AG04449 (cell line): ENCODE data around the gene SYCP2.

Source experiments
- CTCF ChIA-PET: fragments of 350-600 bp; formaldehyde crosslinking; extraction: SDS; loops from one replicate; lab custom pipeline; 2021; ENCODE audit warnings: antibody characterized with exemption; lab: Yijun Ruan, JAX
- POLR2A ChIA-PET: fragments of 400-600, 350-600 bp; formaldehyde crosslinking; extraction: SDS; loops from one replicate; lab custom pipeline; 2020; ENCODE audit warnings: antibody characterized with exemption, inconsistent platforms; lab: Yijun Ruan, JAX
- DNase-seq: peaks from one replicate; pipeline ENCODE4 v3.0.0-alpha.2; 2010; ENCODE audit warnings: low read depth, low spot score
- H3K4me3 ChIP-seq: 2 replicates; pipeline ENCODE4 v1.5.1; 2011; ENCODE audit warnings: low read depth, mild to moderate bottlenecking, control low read depth, low read length
- TF ChIP-seq, protein P1 (sequence below): IDR thresholded peaks from one replicate; pipeline ENCODE4 v1.5.1; 2011; ENCODE audit warnings: mild to moderate bottlenecking, moderate library complexity, low read length, control low read depth, inconsistent platforms; ENCODE audit not compliant: insufficient read depth; ENCODE audit errors: missing control alignments

SYCP2 gene

DNA sequence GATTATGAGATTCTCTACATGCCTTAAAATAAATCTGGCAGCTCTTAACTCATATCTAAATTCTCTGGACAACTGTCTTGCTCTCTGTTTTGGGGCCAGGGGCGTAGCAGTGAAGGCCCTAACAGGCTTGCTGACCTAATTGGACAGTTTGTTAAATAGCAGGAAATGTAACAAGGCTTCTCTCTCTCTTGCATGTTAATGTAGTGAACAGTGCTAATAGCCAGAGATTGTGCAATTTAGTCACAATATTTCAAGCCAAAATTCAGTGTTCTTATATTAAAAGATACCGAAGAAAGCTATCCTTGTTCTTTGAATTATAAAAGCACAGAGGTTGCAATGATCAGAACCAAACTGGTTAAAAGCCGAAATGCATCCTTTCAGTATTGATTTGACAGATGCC lies 3.7 kb upstream of the SYCP2 start:
- CTCF ChIA-PET, result interaction anchor here (1.0 to 6.2 kb wide), 4 partner anchors 9 to 1292 kb away, joined by 4 to 52 read pairs (median 18); no protein-coding TSS in a partner anchor
- TF ChIP-seq, protein P1, sequence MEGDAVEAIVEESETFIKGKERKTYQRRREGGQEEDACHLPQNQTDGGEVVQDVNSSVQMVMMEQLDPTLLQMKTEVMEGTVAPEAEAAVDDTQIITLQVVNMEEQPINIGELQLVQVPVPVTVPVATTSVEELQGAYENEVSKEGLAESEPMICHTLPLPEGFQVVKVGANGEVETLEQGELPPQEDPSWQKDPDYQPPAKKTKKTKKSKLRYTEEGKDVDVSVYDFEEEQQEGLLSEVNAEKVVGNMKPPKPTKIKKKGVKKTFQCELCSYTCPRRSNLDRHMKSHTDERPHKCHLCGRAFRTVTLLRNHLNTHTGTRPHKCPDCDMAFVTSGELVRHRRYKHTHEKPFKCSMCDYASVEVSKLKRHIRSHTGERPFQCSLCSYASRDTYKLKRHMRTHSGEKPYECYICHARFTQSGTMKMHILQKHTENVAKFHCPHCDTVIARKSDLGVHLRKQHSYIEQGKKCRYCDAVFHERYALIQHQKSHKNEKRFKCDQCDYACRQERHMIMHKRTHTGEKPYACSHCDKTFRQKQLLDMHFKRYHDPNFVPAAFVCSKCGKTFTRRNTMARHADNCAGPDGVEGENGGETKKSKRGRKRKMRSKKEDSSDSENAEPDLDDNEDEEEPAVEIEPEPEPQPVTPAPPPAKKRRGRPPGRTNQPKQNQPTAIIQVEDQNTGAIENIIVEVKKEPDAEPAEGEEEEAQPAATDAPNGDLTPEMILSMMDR, result no peak
- POLR2A ChIA-PET, result no interaction called here
- no peak for DNase-seq
- H3K4me3 ChIP-seq, result no peak overlapping the region

DNA sequence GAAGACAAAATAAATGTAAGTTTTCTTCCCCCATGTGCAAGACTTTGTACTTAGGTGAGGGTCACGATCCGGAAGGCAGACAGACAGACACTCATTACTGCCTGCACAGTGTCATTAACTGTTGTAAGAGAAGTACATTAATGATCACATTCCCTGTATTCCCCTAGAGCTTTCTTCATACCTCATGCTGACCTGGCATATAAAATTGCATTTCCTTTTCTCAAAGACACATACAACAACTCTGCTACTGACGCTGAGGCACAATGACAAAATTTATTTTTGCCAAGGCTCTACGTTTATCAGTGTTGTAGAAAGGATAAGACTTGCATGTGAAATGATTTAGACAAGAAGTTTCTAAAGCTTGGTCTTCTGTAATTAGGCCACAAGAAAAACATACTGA lies 3.0 kb upstream of the SYCP2 start:
- POLR2A ChIA-PET, result no interaction called here
- H3K4me3 ChIP-seq, result no peak overlapping the region
- DNase-seq, result no peak
- CTCF ChIA-PET, result interaction anchor here (0.8 to 6.2 kb wide), 6 partner anchors 9 to 1293 kb away, joined by 3 to 52 read pairs (median 5); no protein-coding TSS in a partner anchor
- TF ChIP-seq, protein P1, result no peak

DNA sequence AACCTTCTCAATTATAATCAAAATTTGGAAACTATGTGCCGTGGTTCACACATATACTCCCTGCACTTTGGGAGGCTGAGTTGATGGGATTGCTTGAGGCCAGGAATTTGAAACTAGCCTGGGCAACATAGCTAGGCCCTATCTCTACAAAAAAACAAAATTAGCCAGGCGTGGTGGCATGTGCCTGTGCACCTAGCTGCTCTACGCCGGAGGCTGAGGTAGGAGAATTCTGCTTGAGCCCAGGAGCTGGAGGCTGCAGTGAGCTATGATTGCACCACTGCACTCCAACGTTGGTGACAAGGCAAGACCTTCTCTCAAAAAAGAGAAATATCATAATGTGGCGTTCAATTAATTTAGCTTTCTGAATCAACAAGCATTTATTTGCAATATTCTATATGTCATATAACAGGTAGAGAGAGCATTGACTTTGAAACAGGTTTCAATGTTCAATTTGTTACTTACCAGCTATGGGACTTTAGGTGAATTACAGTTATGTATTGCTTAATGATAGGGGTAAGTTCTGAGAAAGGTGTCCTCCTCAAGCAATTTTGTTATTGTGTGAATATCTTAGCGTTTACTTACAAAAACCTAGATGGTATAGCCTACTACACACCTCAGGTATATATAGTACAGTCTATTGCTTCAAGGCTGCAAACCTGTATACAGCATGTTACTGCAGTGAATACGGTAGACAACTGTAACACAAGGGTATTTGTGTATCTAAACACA lies 2.2 kb upstream of the SYCP2 start:
- CTCF ChIA-PET, result interaction anchor here (0.8 to 6.2 kb wide), 7 partner anchors 9 to 1294 kb away, joined by 3 to 52 read pairs (median 16); no protein-coding TSS in a partner anchor
- TF ChIP-seq, protein P1, result no peak
- no peak overlapping the region for H3K4me3 ChIP-seq
- POLR2A ChIA-PET, result no interaction called here
- DNase-seq, result no peak

DNA sequence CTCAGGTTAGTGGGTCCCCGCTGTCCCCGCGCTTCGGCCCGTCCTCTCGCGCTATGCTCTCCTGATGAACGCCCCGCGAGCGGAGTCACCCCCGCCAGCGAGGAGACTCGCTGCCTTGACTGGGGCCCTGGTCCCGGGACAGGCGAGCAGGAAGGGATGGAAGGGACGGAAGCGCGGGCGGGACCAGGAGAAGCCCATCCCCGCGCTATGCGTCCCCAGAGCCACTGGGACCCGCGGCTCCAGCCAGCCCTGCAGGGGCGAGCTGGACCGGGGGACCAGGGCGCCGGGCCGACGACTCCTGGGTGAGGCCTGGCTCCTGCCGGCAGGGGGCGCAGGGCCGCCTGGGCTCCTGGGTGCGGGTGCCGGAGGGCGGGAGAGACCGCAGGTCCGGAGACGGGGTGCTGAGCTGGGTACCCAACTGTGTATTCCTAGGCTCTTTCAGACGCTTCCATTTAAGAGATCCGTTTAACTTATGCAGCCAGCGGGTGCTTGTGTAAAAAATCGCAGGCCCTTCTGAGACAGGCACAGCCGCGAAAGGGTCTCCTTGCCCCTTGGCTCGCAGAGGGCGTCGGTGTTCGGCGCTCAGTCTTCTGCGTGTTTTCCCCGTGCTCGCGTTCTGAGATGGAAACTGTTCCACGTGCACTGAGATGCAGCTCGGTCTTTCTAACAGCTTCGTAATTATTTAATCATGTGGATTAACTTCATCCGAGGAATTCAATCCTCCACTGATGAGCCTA lies 580 bp upstream of the SYCP2 start:
- no peak for DNase-seq
- CTCF ChIA-PET, result interaction anchor here (0.8 to 6.2 kb wide), 21 partner anchors 9 to 359 kb away, joined by 3 to 52 read pairs (median 5); no protein-coding TSS in a partner anchor
- TF ChIP-seq, protein P1, result peak; percentile 95
- H3K4me3 ChIP-seq, result peak overlapping the region; percentile 68
- POLR2A ChIA-PET, result no interaction called here

DNA sequence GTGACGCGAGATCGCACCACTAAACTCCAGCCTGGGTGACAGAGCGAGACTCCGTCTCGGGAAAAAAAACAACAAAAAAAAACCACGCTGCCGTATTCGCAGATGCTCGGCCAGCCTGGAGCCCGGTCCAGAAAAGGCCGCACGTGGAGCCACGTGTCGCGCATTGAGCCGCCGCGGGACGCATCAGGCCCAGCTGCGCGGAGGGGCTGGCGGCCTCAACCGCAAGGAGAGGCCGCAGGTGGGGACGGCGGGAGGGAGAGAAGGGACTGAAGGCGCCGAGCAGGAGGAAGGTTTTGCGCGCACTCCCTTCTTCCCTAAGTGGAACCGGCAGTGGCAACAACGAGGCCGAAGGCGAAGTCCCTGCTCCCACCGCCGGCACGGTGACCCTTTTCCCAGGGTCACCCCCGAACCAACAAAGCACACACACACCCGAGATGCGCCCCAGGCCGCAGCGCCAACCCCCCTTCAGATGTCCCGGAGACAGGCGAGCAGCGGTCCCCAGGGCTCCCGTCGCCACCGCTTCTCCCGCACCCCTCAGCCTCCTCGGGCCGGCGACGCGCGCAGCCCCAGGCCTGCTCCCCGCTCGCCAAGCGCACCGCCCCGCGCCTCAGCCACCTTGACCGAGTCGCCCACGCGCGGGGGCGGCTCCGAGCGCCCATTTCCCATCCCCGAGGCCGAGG lies 681 bp downstream of the SYCP2 start:
- H3K4me3 ChIP-seq, result no peak overlapping the region; the same call in 1 of the 2 replicates
- DNase-seq, result no peak
- CTCF ChIA-PET, result interaction anchor here (1.8 to 6.2 kb wide), 2 partner anchors 13 to 51 kb away, joined by 4 to 52 read pairs; no protein-coding TSS in a partner anchor
- TF ChIP-seq, protein P1, result no peak
- POLR2A ChIA-PET, result no interaction called here
